HEK293 (cell line): ENCODE results near the gene JKAMP.
A peak's percentile ranks its signal among the peaks of the same experiment; 100 is the strongest.

Source experiments
- CTCF ChIA-PET: fragments of 350-600 bp; formaldehyde crosslinking; extraction: SDS; loops from one replicate; lab custom pipeline; 2021; ENCODE audit warnings: antibody characterized with exemption; lab: Yijun Ruan, JAX
- POLR2A ChIA-PET: fragments of 300-600 bp; formaldehyde crosslinking; extraction: SDS; loops from one replicate; lab custom pipeline; 2020; ENCODE audit warnings: antibody characterized with exemption, inconsistent platforms; lab: Yijun Ruan, JAX
- H3K27ac ChIP-seq: fragments of 200-500 bp; sonication (Bioruptor generic); 2 replicates; pipeline ENCODE4 v1.5.1; 2014; ENCODE audit warnings: low read depth, low read length, control low read depth, inconsistent platforms; ENCODE audit errors: extremely low read depth
- H3K36me3 ChIP-seq, 2 experiments: fragments of 200-500 bp in 1 of 2; sonication (Bioruptor generic) in 1 of 2; 1 replicate in 1 of 2; 2 replicates in 1 of 2; pipeline ENCODE4 v1.5.1; 2014 to 2017; ENCODE audit warnings: inconsistent platforms in 2 of 2, low read length in 2 of 2; ENCODE audit not compliant: control insufficient read depth in 2 of 2, insufficient read depth in 1 of 2
- H3K4me1 ChIP-seq: fragments of 200-500 bp; sonication (Bioruptor generic); 2 replicates; pipeline ENCODE4 v1.5.1; 2014; ENCODE audit warnings: mild to moderate bottlenecking, low read length, inconsistent platforms; ENCODE audit not compliant: control insufficient read depth, insufficient read depth
- H3K4me3 ChIP-seq: 2 replicates; pipeline ENCODE4 v1.5.1; 2011; ENCODE audit warnings: low read depth, mild to moderate bottlenecking, control low read depth, low read length, moderate library complexity
- H3K9me3 ChIP-seq: fragments of 200-500 bp; sonication (Bioruptor generic); 2 replicates; pipeline ENCODE4 v1.5.1; 2014; ENCODE audit warnings: low read depth, low read length, inconsistent platforms; ENCODE audit not compliant: control insufficient read depth, insufficient read depth
- BCL11B ChIP-seq: fragments of 450-650 bp; formaldehyde crosslinking; IDR thresholded peaks from 2 replicates; pipeline ENCODE4 v1.5.1; 2016; ENCODE audit warnings: low read depth, missing biosample characterization, missing genetic modification characterization
- GFI1B ChIP-seq: fragments of 450-650 bp; formaldehyde crosslinking; IDR thresholded peaks from 2 replicates; pipeline ENCODE4 v1.5.1; 2016; ENCODE audit warnings: missing biosample characterization, missing genetic modification characterization
- GLI4 ChIP-seq: fragments of 450-650 bp; formaldehyde crosslinking; IDR thresholded peaks from 2 replicates; pipeline ENCODE4 v1.5.1; 2016; ENCODE audit warnings: missing biosample characterization, missing genetic modification characterization
- GLIS2 ChIP-seq: fragments of 450-650 bp; formaldehyde crosslinking; IDR thresholded peaks from 2 replicates; pipeline ENCODE4 v1.5.1; 2016; ENCODE audit warnings: missing biosample characterization, missing genetic modification characterization
- KLF10 ChIP-seq: fragments of 450-650 bp; IDR thresholded peaks from 2 replicates; pipeline ENCODE4 v1.5.1; 2018; ENCODE audit warnings: missing biosample characterization, mild to moderate bottlenecking, missing genetic modification characterization
- KLF16 ChIP-seq: fragments of 450-650 bp; formaldehyde crosslinking; IDR thresholded peaks from 2 replicates; pipeline ENCODE4 v1.5.1; 2017; ENCODE audit warnings: missing biosample characterization, missing genetic modification characterization
- OVOL3 ChIP-seq: fragments of 450-650 bp; formaldehyde crosslinking; IDR thresholded peaks from 2 replicates; pipeline ENCODE4 v1.5.1; 2016; ENCODE audit warnings: missing biosample characterization, missing genetic modification characterization
- SETDB1 ChIP-seq: IDR thresholded peaks from one replicate; pipeline ENCODE4 v1.6.1; 2017; ENCODE audit warnings: mild to moderate bottlenecking, low read length, moderate library complexity, mixed read lengths; ENCODE audit not compliant: insufficient read length
- TRIM28 ChIP-seq: IDR thresholded peaks from 2 replicates; pipeline ENCODE4 v1.6.1; 2011; ENCODE audit warnings: low read length, control low read depth, borderline replicate concordance
- YY1 ChIP-seq: fragments of 450-650 bp; formaldehyde crosslinking; IDR thresholded peaks from 2 replicates; pipeline ENCODE4 v1.5.1; 2018; ENCODE audit warnings: missing biosample characterization, missing genetic modification characterization
- ZBTB10 ChIP-seq: fragments of 450-650 bp; formaldehyde crosslinking; IDR thresholded peaks from 2 replicates; pipeline ENCODE4 v1.5.1; 2016; ENCODE audit warnings: missing biosample characterization, missing genetic modification characterization
- ZBTB17 ChIP-seq: fragments of 450-650 bp; formaldehyde crosslinking; IDR thresholded peaks from 2 replicates; pipeline ENCODE4 v1.5.1; 2016; ENCODE audit warnings: missing biosample characterization, missing genetic modification characterization
- ZFP69B ChIP-seq: fragments of 450-650 bp; formaldehyde crosslinking; IDR thresholded peaks from 2 replicates; pipeline ENCODE4 v1.5.1; 2016; ENCODE audit warnings: missing biosample characterization, missing genetic modification characterization
- ZNF146 ChIP-seq: fragments of 450-650 bp; formaldehyde crosslinking; IDR thresholded peaks from 2 replicates; pipeline ENCODE4 v1.5.1; 2016; ENCODE audit warnings: missing biosample characterization, missing genetic modification characterization
- ZNF16 ChIP-seq: fragments of 450-650 bp; formaldehyde crosslinking; IDR thresholded peaks from 2 replicates; pipeline ENCODE4 v1.5.1; 2016; ENCODE audit warnings: low read depth, missing biosample characterization, missing genetic modification characterization
- ZNF2 ChIP-seq: fragments of 450-650 bp; formaldehyde crosslinking; IDR thresholded peaks from 2 replicates; pipeline ENCODE4 v1.5.1; 2016; ENCODE audit warnings: missing biosample characterization, missing genetic modification characterization
- ZNF221 ChIP-seq: fragments of 450-650 bp; formaldehyde crosslinking; IDR thresholded peaks from 2 replicates; pipeline ENCODE4 v1.5.1; 2017; ENCODE audit warnings: missing biosample characterization, missing genetic modification characterization, borderline replicate concordance
- ZNF23 ChIP-seq: fragments of 450-650 bp; formaldehyde crosslinking; IDR thresholded peaks from 2 replicates; pipeline ENCODE4 v1.5.1; 2016; ENCODE audit warnings: missing biosample characterization, missing genetic modification characterization, borderline replicate concordance
- ZNF248 ChIP-seq: fragments of 450-650 bp; formaldehyde crosslinking; IDR thresholded peaks from 2 replicates; pipeline ENCODE4 v1.5.1; 2017; ENCODE audit warnings: missing biosample characterization, missing genetic modification characterization
- ZNF302 ChIP-seq: fragments of 450-650 bp; formaldehyde crosslinking; IDR thresholded peaks from 2 replicates; pipeline ENCODE4 v1.5.1; 2016; ENCODE audit warnings: missing biosample characterization, missing genetic modification characterization, low read depth
- ZNF335 ChIP-seq: fragments of 450-650 bp; formaldehyde crosslinking; conservative IDR thresholded peaks from 2 replicates; pipeline ENCODE4 v1.5.1; 2016; ENCODE audit warnings: missing biosample characterization, missing genetic modification characterization
- ZNF394 ChIP-seq: fragments of 450-650 bp; formaldehyde crosslinking; IDR thresholded peaks from 2 replicates; pipeline ENCODE4 v1.5.1; 2016; ENCODE audit warnings: missing biosample characterization, missing genetic modification characterization, mild to moderate bottlenecking, moderate library complexity, borderline replicate concordance
- ZNF416 ChIP-seq: fragments of 450-650 bp; formaldehyde crosslinking; IDR thresholded peaks from 2 replicates; pipeline ENCODE4 v1.5.1; 2016; ENCODE audit warnings: missing biosample characterization, missing genetic modification characterization
- ZNF529 ChIP-seq: fragments of 450-650 bp; formaldehyde crosslinking; IDR thresholded peaks from 2 replicates; pipeline ENCODE4 v1.5.1; 2017; ENCODE audit warnings: missing genetic modification characterization, missing biosample characterization; ENCODE audit not compliant: insufficient replicate concordance
- ZNF544 ChIP-seq: fragments of 450-650 bp; formaldehyde crosslinking; IDR thresholded peaks from 2 replicates; pipeline ENCODE4 v1.5.0; 2017; ENCODE audit warnings: missing biosample characterization, missing genetic modification characterization
- ZNF571 ChIP-seq: fragments of 450-650 bp; formaldehyde crosslinking; IDR thresholded peaks from 2 replicates; pipeline ENCODE4 v1.5.0; 2017; ENCODE audit warnings: missing biosample characterization, missing genetic modification characterization
- ZNF660 ChIP-seq: fragments of 450-650 bp; IDR thresholded peaks from 2 replicates; pipeline ENCODE4 v1.5.1; 2018; ENCODE audit warnings: missing biosample characterization, mild to moderate bottlenecking, missing genetic modification characterization
- ZNF664 ChIP-seq: fragments of 450-650 bp; formaldehyde crosslinking; IDR thresholded peaks from 2 replicates; pipeline ENCODE4 v1.5.1; 2016; ENCODE audit warnings: missing biosample characterization, missing genetic modification characterization
- ZNF777 ChIP-seq: fragments of 450-650 bp; formaldehyde crosslinking; IDR thresholded peaks from 2 replicates; pipeline ENCODE4 v1.5.1; 2017; ENCODE audit warnings: missing biosample characterization, missing genetic modification characterization, borderline replicate concordance
- ZNF843 ChIP-seq: fragments of 450-650 bp; formaldehyde crosslinking; IDR thresholded peaks from 2 replicates; pipeline ENCODE4 v1.5.1; 2016; ENCODE audit warnings: missing biosample characterization, missing genetic modification characterization
- ZSCAN4 ChIP-seq: fragments of 450-650 bp; formaldehyde crosslinking; IDR thresholded peaks from 2 replicates; pipeline ENCODE4 v1.5.1; 2017; ENCODE audit warnings: missing biosample characterization, missing genetic modification characterization
- TF ChIP-seq, protein P1 (sequence below): fragments of 450-650 bp; formaldehyde crosslinking; IDR thresholded peaks from 2 replicates; pipeline ENCODE4 v1.5.1; 2017; ENCODE audit warnings: missing biosample characterization, missing genetic modification characterization

Gene JKAMP

DNA sequence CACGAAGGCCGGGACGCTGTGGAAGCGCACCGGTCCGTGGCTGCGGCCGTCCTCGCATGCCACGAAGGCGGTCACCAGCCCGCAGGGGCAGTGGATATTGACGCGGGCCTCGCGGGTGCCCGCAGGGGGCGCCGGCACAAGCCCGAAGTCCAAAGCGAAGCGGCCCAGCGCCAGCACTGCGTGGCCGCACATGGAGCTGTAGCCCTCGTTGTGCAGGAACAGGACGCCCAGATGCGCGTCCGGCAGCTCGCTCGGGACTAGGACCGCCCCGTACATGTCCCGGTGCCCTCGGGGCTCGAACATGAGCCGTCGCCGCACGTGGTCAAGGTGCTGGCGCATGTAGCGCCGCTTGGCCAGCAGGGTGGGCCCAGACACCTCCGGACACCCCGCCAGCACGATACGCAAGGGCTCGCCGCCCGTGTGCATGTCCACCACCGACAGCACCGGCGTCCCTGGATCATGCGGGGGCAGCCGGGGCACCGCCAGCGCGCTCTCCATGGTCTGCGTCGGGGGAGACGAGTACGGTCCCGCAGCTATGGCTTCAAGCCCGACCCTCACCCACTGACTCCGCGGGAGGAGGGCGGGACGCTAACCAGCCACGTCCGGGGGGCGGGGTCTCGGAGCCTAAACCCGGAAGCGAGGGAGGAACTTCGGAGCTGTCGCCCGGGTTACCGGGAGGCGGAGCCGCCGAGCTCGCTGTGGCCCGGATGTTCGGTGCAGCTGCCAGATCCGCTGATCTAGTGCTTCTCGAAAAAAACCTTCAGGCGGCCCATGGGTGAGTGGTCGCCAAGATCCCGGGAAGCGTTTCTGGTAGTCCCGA lies at the start of gene JKAMP, which contains the start of gene L3HYPDH:
JKAMP (plus strand) TSS at position 699 of the 820 bp plus-strand sequence; CDS start at position 772, 73 bp downstream.
L3HYPDH (minus strand) TSS at position 590 of the 820 bp plus-strand sequence; CDS start at position 498, 92 bp downstream.
- 0 out of 2 replicates have a peak, but pooled peaks cover 3% of the 10 kb centered on the region for H3K4me1 ChIP-seq
- POLR2A ChIA-PET = interaction anchor here (0.8 to 2.4 kb wide), 12 partner anchors 9 to 765 kb away, joined by 3 to 18 read pairs (median 3); partner anchors contain the start of genes DAAM1, DHRS7, GPR135 and LRRC9
- H3K4me3 ChIP-seq = peak within 1 kb of the TSS; percentile 84
- H3K27ac ChIP-seq = peak within 1 kb of the TSS; percentile 84
- H3K36me3 ChIP-seq = peaks cover 16 to 28% of the 10 kb centered on the region in 2 experiments
- CTCF ChIA-PET = interaction anchor here (0.7 to 1.9 kb wide), 8 partner anchors 9 to 701 kb away, joined by 3 to 7 read pairs (median 4); partner anchors contain the start of gene GPR135
- H3K9me3 ChIP-seq = no peaks in the 10 kb centered on the region
- peak; percentile 92; the same call in 1 of the 2 replicates for TF ChIP-seq ZNF777
- TF ChIP-seq GLI4 (tag by site-specific recombination) = 0 out of 2 replicates have a peak, but pooled peaks have one; percentile 22
- no peak for TF ChIP-seq ZNF23 (tag by site-specific recombination)
- peak; percentile 21; the same call in 1 of the 2 replicates for TF ChIP-seq ZNF660
- 0 out of 2 replicates have a peak, but pooled peaks have one; percentile 8 for TF ChIP-seq KLF10 (tag by site-specific recombination)
- no peak; the same call in 1 of the 2 replicates for TF ChIP-seq ZNF146 (tag by site-specific recombination)
- peak; percentile 66; the same call in 1 of the 2 replicates for TF ChIP-seq ZNF394 (tag by site-specific recombination)
- TF ChIP-seq ZNF843 (tag by site-specific recombination) = peak; percentile 52; the same call in 1 of the 2 replicates
- no peak for TF ChIP-seq ZSCAN4
- no peak for TF ChIP-seq ZNF248 (tag by site-specific recombination)
- no peak for TF ChIP-seq ZNF544
- TF ChIP-seq ZNF302 = no peak
- no peak for TF ChIP-seq ZNF529 (tag by site-specific recombination)
- TF ChIP-seq ZNF2 = peak; percentile 90
- TF ChIP-seq ZNF571 (tag by site-specific recombination) = no peak
- TF ChIP-seq KLF16 (tag by site-specific recombination) = peak; percentile 92
- TF ChIP-seq ZNF416 (tag by site-specific recombination) = no peak
- TF ChIP-seq SETDB1 = peak; percentile 30
- TF ChIP-seq ZNF16 (tag by site-specific recombination) = no peak
- TF ChIP-seq BCL11B (tag by site-specific recombination) = 0 out of 2 replicates have a peak, but pooled peaks have one; percentile 22
- peak; percentile 80 for TF ChIP-seq ZNF335 (tag by site-specific recombination)
- peak; percentile 96 for TF ChIP-seq ZFP69B (tag by site-specific recombination)
- TF ChIP-seq GFI1B (tag by site-specific recombination) = 0 out of 2 replicates have a peak, but pooled peaks have one; percentile 3
- TF ChIP-seq, protein P1, sequence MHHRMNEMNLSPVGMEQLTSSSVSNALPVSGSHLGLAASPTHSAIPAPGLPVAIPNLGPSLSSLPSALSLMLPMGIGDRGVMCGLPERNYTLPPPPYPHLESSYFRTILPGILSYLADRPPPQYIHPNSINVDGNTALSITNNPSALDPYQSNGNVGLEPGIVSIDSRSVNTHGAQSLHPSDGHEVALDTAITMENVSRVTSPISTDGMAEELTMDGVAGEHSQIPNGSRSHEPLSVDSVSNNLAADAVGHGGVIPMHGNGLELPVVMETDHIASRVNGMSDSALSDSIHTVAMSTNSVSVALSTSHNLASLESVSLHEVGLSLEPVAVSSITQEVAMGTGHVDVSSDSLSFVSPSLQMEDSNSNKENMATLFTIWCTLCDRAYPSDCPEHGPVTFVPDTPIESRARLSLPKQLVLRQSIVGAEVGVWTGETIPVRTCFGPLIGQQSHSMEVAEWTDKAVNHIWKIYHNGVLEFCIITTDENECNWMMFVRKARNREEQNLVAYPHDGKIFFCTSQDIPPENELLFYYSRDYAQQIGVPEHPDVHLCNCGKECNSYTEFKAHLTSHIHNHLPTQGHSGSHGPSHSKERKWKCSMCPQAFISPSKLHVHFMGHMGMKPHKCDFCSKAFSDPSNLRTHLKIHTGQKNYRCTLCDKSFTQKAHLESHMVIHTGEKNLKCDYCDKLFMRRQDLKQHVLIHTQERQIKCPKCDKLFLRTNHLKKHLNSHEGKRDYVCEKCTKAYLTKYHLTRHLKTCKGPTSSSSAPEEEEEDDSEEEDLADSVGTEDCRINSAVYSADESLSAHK (tag by site-specific recombination) = 0 out of 2 replicates have a peak, but pooled peaks have one; percentile 33
- peak; percentile 41; the same call in 1 of the 2 replicates for TF ChIP-seq ZBTB10 (tag by site-specific recombination)
- peak; percentile 59; the same call in 1 of the 2 replicates for TF ChIP-seq YY1 (tag by site-specific recombination)
- TF ChIP-seq OVOL3 = 0 out of 2 replicates have a peak, but pooled peaks have one; percentile 16
- peak; percentile 77 for TF ChIP-seq ZBTB17 (tag by site-specific recombination)
- peak; percentile 92 for TF ChIP-seq GLIS2 (tag by site-specific recombination)
- no peak for TF ChIP-seq ZNF221 (tag by site-specific recombination)
- no peak for TF ChIP-seq TRIM28
- TF ChIP-seq ZNF664 = no peak
